ENCODE results near the gene MYL11.
"Not testable (repeated sequence)": the region's sequence is repeated elsewhere in the genome, so short reads cannot be mapped to it uniquely, and the experiment has no call there.

The MYL11 gene

GRCh38 chr16:30374538-30374937 lies at the start of gene MYL11:
Gene MYL11 (plus strand): TSS chr16:30374802. CDS start chr16:30374858, 56 bp downstream.
- no peak for DNase-seq

- peak in 1 of 2 donors; percentile 48 for DNase-seq
Measured at GRCh38 chr16:30334473-30334989, 40.1 kb upstream of the MYL11 start.

GRCh38 chr16:30335028-30335597 lies 39.5 kb upstream of the MYL11 start:
- peak; percentile 59 for DNase-seq

- no peak for DNase-seq
Measured at GRCh38 chr16:30335598-30336474, 38.8 kb upstream of the MYL11 start.

- not testable (repeated sequence) for DNase-seq
Measured at GRCh38 chr16:30337964-30338357, 36.6 kb upstream of the MYL11 start.

GRCh38 chr16:30338715-30339114 lies 35.9 kb upstream of the MYL11 start:
- DNase-seq: not testable (repeated sequence)

- DNase-seq: no peak
Measured at GRCh38 chr16:30340621-30341020, 34.0 kb upstream of the MYL11 start.

GRCh38 chr16:30341971-30342370 lies 32.6 kb upstream of the MYL11 start:
- not testable (repeated sequence) for DNase-seq

GRCh38 chr16:30342751-30343490 lies 31.7 kb upstream of the MYL11 start:
- DNase-seq: no peak

GRCh38 chr16:30343491-30343820 lies 31.1 kb upstream of the MYL11 start:
- DNase-seq: not testable (repeated sequence)

GRCh38 chr16:30346286-30346685 lies 28.3 kb upstream of the MYL11 start:
- DNase-seq: no peak

- no peak for DNase-seq
Measured at GRCh38 chr16:30348113-30348512, 26.5 kb upstream of the MYL11 start.

- no peak for DNase-seq
Measured at GRCh38 chr16:30348929-30349328, 25.7 kb upstream of the MYL11 start.

- no peak for DNase-seq
Measured at GRCh38 chr16:30349675-30350074, 24.9 kb upstream of the MYL11 start.

- DNase-seq: no peak
Measured at GRCh38 chr16:30350134-30350871, 24.3 kb upstream of the MYL11 start.

- no peak for DNase-seq
Measured at GRCh38 chr16:30351001-30351441, 23.6 kb upstream of the MYL11 start.

GRCh38 chr16:30351586-30352419 lies 22.8 kb upstream of the MYL11 start:
- no peak for DNase-seq

- DNase-seq: no peak
Measured at GRCh38 chr16:30352488-30353401, 21.9 kb upstream of the MYL11 start.

GRCh38 chr16:30353438-30354129 lies 21.0 kb upstream of the MYL11 start:
- no peak for DNase-seq
